H1 (cell line): ENCODE results near the gene VTN. TPM values are rescaled to one million over a fixed set of nuclear protein-coding genes. Genes with fewer than 3 reads are reported as not detected.

Experiments
- NANOG ChIP-seq: IDR thresholded peaks from 2 replicates; pipeline ENCODE4 v1.6.1; 2011; ENCODE audit warnings: low read length, low read depth, mild to moderate bottlenecking, inconsistent platforms; ENCODE audit not compliant: insufficient read depth, poor library complexity, severe bottlenecking
- polyA plus RNA-seq, 7 experiments: library from polyadenylated mRNA; depleted of rRNA in 3 of 7; stranded (reverse) in 5 of 7; unstranded in 2 of 7; fragments of >200 nt in 5 of 7; fragments of 200-250 nt in 2 of 7; gene quantifications; 1 replicate in 5 of 7; 2 replicates in 1 of 7; 4 replicates in 1 of 7; pipeline versions ENCODE4 v1.2.1 to v1.2.3, GENCODE V29; 2011 to 2013; ENCODE audit warnings: missing spikeins in 2 of 7, mixed read lengths in 2 of 7
- total RNA-seq: library from RNA; stranded (reverse); fragmentation: NEBNext Ultra II Directional; extraction: Animal tissue kit (Norgen Biotek cat#: 25700); gene quantifications from 2 replicates; pipeline ENCODE4 v1.2.1, GENCODE V29; 2021

Gene VTN
- total and polyA plus RNA-seq, 2 of the 8 experiments (the other 6 are each of a cell fraction or from before 2014, with no cell fraction given), result 0.18 TPM; not detected in 1

DNA sequence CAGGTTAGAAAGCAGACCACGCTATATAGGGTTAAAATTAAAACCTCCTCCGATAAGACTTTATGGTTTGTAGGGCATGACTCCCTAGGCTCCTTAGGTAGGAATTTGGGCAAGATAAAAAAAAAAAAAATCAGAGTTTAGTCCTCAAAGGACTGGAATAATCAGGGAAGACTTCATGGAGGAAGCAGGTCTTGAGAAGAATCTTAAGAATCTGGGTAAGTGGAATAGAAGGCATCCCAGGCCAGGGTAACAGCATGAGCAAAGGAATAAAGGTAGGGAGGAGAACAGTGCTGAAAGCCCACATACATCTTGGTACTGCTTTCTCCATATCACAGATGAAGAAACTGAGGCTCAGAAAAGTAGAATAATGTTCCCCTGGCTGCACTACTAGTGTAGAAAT, 20.5 kb upstream of the VTN start (continued):
- TF ChIP-seq NANOG, result no peak
